ENCODE data around the gene MTM1. TPM values are rescaled to one million over a fixed set of nuclear protein-coding genes. Genes with fewer than 3 reads are reported as not detected.

The MTM1 gene
- polyA plus RNA-seq, 1 of the 3 experiments (the other 2 are of a cell fraction): 2.7 TPM

DNA sequence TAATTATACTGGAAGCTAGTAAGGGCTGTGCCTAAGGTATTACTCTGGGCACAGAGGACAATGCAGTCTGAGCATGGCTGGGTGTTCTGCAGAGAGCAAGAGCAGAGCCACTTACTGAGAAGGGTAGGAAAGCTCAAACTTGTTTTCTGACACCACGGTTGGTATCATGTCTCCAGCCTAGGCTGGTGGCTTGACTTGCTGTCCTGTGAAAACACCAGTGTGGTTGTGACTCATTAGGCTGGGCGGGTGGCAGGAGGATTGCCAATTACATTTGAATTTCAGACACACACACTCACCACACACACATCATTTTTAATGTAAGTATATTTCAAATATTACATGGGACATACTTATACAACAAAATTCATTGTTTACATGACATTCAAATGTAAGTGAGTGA lies 19.7 kb upstream of the MTM1 start:
- CTCF ChIA-PET: no interaction called here
- no peak overlapping the region for H3K4me3 ChIP-seq (ENCODE audit: low read depth in 2 of 2, low read length in 1 of 2)
- no peak overlapping the region for H3K9ac ChIP-seq
- H3K36me3 ChIP-seq (replicated peaks in 1 of 2; ENCODE audit: control insufficient read depth in 1 of 2, insufficient read depth in 2 of 2, low read length in 1 of 2): no peaks in the 10 kb centered on the region
- H3K79me2 ChIP-seq (ENCODE audit: insufficient read depth): no peaks in the 10 kb centered on the region
- no peak for TF ChIP-seq CHD2 (IDR thresholded peaks at IDR 0.05; ENCODE audit: low read length, partially characterized antibody)
- no peak for TF ChIP-seq NFIC (IDR thresholded peaks at IDR 0.05; ENCODE audit: borderline replicate concordance)
- TF ChIP-seq RCOR1 (IDR thresholded peaks at IDR 0.05; ENCODE audit: low read length): no peak
- TF ChIP-seq, protein P1, sequence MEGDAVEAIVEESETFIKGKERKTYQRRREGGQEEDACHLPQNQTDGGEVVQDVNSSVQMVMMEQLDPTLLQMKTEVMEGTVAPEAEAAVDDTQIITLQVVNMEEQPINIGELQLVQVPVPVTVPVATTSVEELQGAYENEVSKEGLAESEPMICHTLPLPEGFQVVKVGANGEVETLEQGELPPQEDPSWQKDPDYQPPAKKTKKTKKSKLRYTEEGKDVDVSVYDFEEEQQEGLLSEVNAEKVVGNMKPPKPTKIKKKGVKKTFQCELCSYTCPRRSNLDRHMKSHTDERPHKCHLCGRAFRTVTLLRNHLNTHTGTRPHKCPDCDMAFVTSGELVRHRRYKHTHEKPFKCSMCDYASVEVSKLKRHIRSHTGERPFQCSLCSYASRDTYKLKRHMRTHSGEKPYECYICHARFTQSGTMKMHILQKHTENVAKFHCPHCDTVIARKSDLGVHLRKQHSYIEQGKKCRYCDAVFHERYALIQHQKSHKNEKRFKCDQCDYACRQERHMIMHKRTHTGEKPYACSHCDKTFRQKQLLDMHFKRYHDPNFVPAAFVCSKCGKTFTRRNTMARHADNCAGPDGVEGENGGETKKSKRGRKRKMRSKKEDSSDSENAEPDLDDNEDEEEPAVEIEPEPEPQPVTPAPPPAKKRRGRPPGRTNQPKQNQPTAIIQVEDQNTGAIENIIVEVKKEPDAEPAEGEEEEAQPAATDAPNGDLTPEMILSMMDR (IDR thresholded peaks at IDR 0.05): no peak
- no peak for TF ChIP-seq TCF12 (IDR thresholded peaks at IDR 0.05)
- TF ChIP-seq MEF2A (IDR thresholded peaks at IDR 0.05; ENCODE audit: borderline replicate concordance, low read depth): no peak
- no peak for TF ChIP-seq RFX5 (IDR thresholded peaks at IDR 0.05; ENCODE audit: low read length)
- TF ChIP-seq, protein P2, sequence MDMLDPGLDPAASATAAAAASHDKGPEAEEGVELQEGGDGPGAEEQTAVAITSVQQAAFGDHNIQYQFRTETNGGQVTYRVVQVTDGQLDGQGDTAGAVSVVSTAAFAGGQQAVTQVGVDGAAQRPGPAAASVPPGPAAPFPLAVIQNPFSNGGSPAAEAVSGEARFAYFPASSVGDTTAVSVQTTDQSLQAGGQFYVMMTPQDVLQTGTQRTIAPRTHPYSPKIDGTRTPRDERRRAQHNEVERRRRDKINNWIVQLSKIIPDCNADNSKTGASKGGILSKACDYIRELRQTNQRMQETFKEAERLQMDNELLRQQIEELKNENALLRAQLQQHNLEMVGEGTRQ (IDR thresholded peaks at IDR 0.05; ENCODE audit: borderline replicate concordance, low read depth, low read length): no peak
- TF ChIP-seq EZH2phosphoT487 (IDR thresholded peaks at IDR 0.05; ENCODE audit: borderline replicate concordance, low read depth): no peak
- no peak overlapping the region for H3K4me2 ChIP-seq
- H3K4me1 ChIP-seq (ENCODE audit: control insufficient read depth in 1 of 2, insufficient read depth in 2 of 2, low read depth in 1 of 2, low read length in 1 of 2): no peaks in the 10 kb centered on the region
- 31% methylated on average over 2 of the region's 2 CpGs for WGBS (ENCODE audit: low lambda C conversion rate)
- POLR2A ChIA-PET: no interaction called here
- no peak overlapping the region for H3K27ac ChIP-seq (ENCODE audit: low read depth in 2 of 2, low read length in 1 of 2)
- H3K9me3 ChIP-seq: no peaks in the 10 kb centered on the region
- H2AFZ ChIP-seq (ENCODE audit: low read depth): no peak overlapping the region
- H4K20me1 ChIP-seq (ENCODE audit: insufficient read depth): no peaks in the 10 kb centered on the region
- no peak for DNase-seq
- no peaks in the 10 kb centered on the region for H3F3A ChIP-seq (replicated peaks; ENCODE audit: insufficient read depth)
- no peaks in the 10 kb centered on the region for H3K9me2 ChIP-seq
- H3K27me3 ChIP-seq (ENCODE audit: insufficient read depth): no peaks in the 10 kb centered on the region; the same call in 1 of the 2 replicates

DNA sequence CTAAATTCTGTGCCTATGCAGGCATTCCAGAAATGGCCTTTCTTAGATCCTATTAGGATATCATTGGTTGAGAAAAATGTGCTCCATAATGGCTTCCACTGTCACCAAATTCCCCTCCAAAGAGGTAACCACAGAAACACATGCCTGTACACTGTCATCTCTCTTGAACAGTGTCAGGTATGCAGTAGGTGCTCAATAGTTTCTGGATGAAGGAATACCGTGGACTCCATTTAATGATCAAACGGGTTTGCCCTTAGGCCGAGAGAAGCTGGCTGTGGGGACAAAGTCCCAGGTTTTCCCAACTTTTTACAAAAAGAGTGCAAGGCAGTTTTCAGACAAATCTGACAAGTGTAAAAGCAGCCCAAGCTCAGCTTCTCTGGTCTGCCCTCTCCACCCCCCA lies 16.5 kb upstream of the MTM1 start:
- Histone ChIP-seq H3K27me3 (ENCODE audit: insufficient read depth) (no peaks in the 10 kb centered on the region; the same call in 1 of the 2 replicates), H2AFZ (ENCODE audit: low read depth) (no peak overlapping the region), H3K79me2 (ENCODE audit: insufficient read depth) (no peaks in the 10 kb centered on the region), H3K36me3 (replicated peaks in 1 of 2; ENCODE audit: control insufficient read depth in 1 of 2, insufficient read depth in 2 of 2, low read length in 1 of 2) (no peaks in the 10 kb centered on the region), H3K9ac (no peak overlapping the region), H3F3A (replicated peaks; ENCODE audit: insufficient read depth) (no peaks in the 10 kb centered on the region), H3K9me3 (no peaks in the 10 kb centered on the region), H3K4me3 (ENCODE audit: low read depth in 2 of 2, low read length in 1 of 2) (no peak overlapping the region), H3K4me1 (ENCODE audit: control insufficient read depth in 1 of 2, insufficient read depth in 2 of 2, low read depth in 1 of 2, low read length in 1 of 2) (no peaks in the 10 kb centered on the region), H3K9me2 (no peaks in the 10 kb centered on the region), H4K20me1 (ENCODE audit: insufficient read depth) (no peaks in the 10 kb centered on the region), H3K4me2 (no peak overlapping the region), H3K27ac (ENCODE audit: low read depth in 2 of 2, low read length in 1 of 2) (no peak overlapping the region)
- 35% methylated on average over 3 of the region's 3 CpGs for WGBS (ENCODE audit: low lambda C conversion rate)
- TF ChIP-seq POLR2AphosphoS5 (IDR thresholded peaks at IDR 0.05; ENCODE audit: low read depth, low read length) (no peak), RCOR1 (IDR thresholded peaks at IDR 0.05; ENCODE audit: low read length) (no peak), FOSL2 (IDR thresholded peaks at IDR 0.05; ENCODE audit: borderline replicate concordance, low read depth) (no peak), MEF2A (IDR thresholded peaks at IDR 0.05; ENCODE audit: borderline replicate concordance, low read depth) (no peak), EZH2phosphoT487 (IDR thresholded peaks at IDR 0.05; ENCODE audit: borderline replicate concordance, low read depth) (no peak), ELF1 (IDR thresholded peaks at IDR 0.05) (no peak), EP300 (IDR thresholded peaks at IDR 0.05; ENCODE audit: borderline replicate concordance in 1 of 2, low read depth in 1 of 2, low read length in 1 of 2) (no peak), CHD2 (IDR thresholded peaks at IDR 0.05; ENCODE audit: low read length, partially characterized antibody) (no peak)
- TF ChIP-seq, protein P3, sequence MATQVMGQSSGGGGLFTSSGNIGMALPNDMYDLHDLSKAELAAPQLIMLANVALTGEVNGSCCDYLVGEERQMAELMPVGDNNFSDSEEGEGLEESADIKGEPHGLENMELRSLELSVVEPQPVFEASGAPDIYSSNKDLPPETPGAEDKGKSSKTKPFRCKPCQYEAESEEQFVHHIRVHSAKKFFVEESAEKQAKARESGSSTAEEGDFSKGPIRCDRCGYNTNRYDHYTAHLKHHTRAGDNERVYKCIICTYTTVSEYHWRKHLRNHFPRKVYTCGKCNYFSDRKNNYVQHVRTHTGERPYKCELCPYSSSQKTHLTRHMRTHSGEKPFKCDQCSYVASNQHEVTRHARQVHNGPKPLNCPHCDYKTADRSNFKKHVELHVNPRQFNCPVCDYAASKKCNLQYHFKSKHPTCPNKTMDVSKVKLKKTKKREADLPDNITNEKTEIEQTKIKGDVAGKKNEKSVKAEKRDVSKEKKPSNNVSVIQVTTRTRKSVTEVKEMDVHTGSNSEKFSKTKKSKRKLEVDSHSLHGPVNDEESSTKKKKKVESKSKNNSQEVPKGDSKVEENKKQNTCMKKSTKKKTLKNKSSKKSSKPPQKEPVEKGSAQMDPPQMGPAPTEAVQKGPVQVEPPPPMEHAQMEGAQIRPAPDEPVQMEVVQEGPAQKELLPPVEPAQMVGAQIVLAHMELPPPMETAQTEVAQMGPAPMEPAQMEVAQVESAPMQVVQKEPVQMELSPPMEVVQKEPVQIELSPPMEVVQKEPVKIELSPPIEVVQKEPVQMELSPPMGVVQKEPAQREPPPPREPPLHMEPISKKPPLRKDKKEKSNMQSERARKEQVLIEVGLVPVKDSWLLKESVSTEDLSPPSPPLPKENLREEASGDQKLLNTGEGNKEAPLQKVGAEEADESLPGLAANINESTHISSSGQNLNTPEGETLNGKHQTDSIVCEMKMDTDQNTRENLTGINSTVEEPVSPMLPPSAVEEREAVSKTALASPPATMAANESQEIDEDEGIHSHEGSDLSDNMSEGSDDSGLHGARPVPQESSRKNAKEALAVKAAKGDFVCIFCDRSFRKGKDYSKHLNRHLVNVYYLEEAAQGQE (IDR thresholded peaks at IDR 0.05; ENCODE audit: low read depth, low read length): no peak
- TF ChIP-seq, protein P4, sequence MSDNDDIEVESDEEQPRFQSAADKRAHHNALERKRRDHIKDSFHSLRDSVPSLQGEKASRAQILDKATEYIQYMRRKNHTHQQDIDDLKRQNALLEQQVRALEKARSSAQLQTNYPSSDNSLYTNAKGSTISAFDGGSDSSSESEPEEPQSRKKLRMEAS (IDR thresholded peaks at IDR 0.05; ENCODE audit: low read depth): no peak
- ChIA-PET CTCF (no interaction called here), POLR2A (no interaction called here)
- DNase-seq: no peak
